Measurements from ENCODE around the gene AP1G2. TPM values are rescaled to one million over a fixed set of nuclear protein-coding genes. Genes with fewer than 3 reads are reported as not detected.

The AP1G2 gene
- total and polyA plus RNA-seq, 2 of the 4 experiments (the other 2 are of a cell fraction), result 2.9 to 19.2 TPM

DNA sequence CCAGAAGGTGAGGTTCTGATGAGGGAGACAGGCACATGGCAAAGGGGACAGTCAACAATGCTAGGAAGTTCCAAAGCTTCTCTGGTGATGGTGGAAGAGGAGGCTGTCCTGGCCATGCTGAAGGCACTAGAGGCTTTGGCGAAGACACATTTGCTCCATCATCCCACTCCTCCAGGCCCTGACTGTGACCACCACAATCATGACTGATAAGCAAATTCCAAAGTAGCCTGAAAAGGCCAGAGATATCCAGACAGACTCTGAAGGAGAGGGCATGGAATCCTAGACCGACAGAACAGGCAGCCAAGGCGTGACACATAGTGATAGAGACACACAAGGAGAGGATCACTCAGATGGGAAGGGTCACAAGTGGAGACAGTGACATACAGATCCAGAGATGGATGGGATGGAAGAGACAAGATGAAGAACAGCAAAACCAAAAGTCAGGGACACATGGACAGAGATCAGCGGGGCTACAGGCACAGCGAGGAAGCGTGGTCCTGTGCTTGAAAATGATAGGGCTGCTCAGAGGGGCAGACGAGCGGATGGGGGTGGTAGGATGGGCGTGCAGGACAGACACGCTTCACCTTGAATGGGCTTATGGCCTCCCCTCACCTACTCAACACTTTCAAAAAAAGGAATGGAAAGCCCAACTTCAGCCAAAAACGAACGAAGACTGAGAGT, 17.3 kb downstream of the AP1G2 start:
- Histone ChIP-seq H3K9ac (ENCODE audit: low read depth, low read length) (0 out of 2 replicates have a peak overlapping the region, but pooled peaks have one; percentile 25), H3K27me3 (ENCODE audit: control insufficient read depth, insufficient read depth, low read length) (no peaks in the 10 kb centered on the region; the same call in 1 of the 2 replicates), H2AFZ (replicated peaks; ENCODE audit: low read length, poor library complexity) (peak overlapping the region; percentile 88), H2BK15ac (ENCODE audit: low read depth, low read length) (no peak overlapping the region), H4K91ac (ENCODE audit: insufficient read depth, low read depth, low read length) (no peak overlapping the region; the same call in 1 of the 2 replicates), H3K14ac (replicated peaks; ENCODE audit: low read depth, low read length) (no peak overlapping the region), H3K27ac (ENCODE audit: insufficient read depth, low read length) (no peak overlapping the region), H3K4ac (ENCODE audit: low read depth, low read length) (0 out of 2 replicates have a peak overlapping the region, but pooled peaks have one; percentile 22), H2BK120ac (ENCODE audit: low read depth, low read length) (no peak overlapping the region), H3K4me1 (ENCODE audit: control insufficient read depth, insufficient read depth, low read length) (peaks cover 9% of the 10 kb centered on the region), H3K9me3 (ENCODE audit: control insufficient read depth, insufficient read depth, low read length) (no peaks in the 10 kb centered on the region), H3K4me3 (ENCODE audit: insufficient read depth, low read depth, low read length) (peak overlapping the region; percentile 64), H4K5ac (ENCODE audit: low read depth, low read length) (peak overlapping the region; percentile 26; the same call in 1 of the 2 replicates), H3K18ac (ENCODE audit: low read depth, low read length) (no peak overlapping the region), H3K9me1 (ENCODE audit: insufficient read depth, low read length) (peaks cover 10% of the 10 kb centered on the region), H2BK5ac (ENCODE audit: low read depth, low read length, poor library complexity, severe bottlenecking) (no peak overlapping the region), H2AK5ac (ENCODE audit: low read depth, low read length) (0 out of 2 replicates have a peak overlapping the region, but pooled peaks have one; percentile 27), H3K56ac (ENCODE audit: extremely low read depth, insufficient read depth, low read length) (no peak overlapping the region), H3K79me1 (ENCODE audit: low read depth in 1 of 2, low read length in 2 of 2) (no peaks in the 10 kb centered on the region), H4K20me1 (ENCODE audit: insufficient read depth, low read length) (no peaks in the 10 kb centered on the region), H2BK20ac (ENCODE audit: low read depth, low read length) (no peak overlapping the region), H3K36me3 (ENCODE audit: control insufficient read depth, insufficient read depth, low read length) (no peaks in the 10 kb centered on the region), H3K4me2 (ENCODE audit: low read depth, low read length) (peak overlapping the region; percentile 87), H4K8ac (ENCODE audit: low read depth in 2 of 2, low read length in 2 of 2) (peak overlapping the region in 1 of 2 experiments; percentile 59; a peak in 1 of 4 replicates), H2AK9ac (replicated peaks; ENCODE audit: low read depth, low read length, poor library complexity) (peak overlapping the region; percentile 31), H3K23ac (ENCODE audit: low read depth, low read length) (no peak overlapping the region)
- dilution Hi-C loops (cut with HindIII; ENCODE audit: low sequenced_read_pairs, unreplicated experiment), result no loop called here
- no TSS peak for BruUV-seq (replicated peaks)
- ChIA-PET POLR2A (ENCODE audit: unreplicated experiment) (no interaction called here), CTCF (interaction anchor here (0.7 to 1.2 kb wide), 2 partner anchors 68 to 72 kb away, joined by 3 to 4 read pairs; no protein-coding TSS in a partner anchor)
- TF ChIP-seq USF2 (IDR thresholded peaks at IDR 0.05; ENCODE audit: low read depth, low read length) (no peak), FOS (IDR thresholded peaks at IDR 0.05; ENCODE audit: low read depth, low read length) (no peak), ELK1 (IDR thresholded peaks at IDR 0.05; ENCODE audit: borderline replicate concordance, low read depth, low read length) (no peak), MAFK (IDR thresholded peaks at IDR 0.05; ENCODE audit: low read depth, low read length) (no peak), MAZ (IDR thresholded peaks at IDR 0.05; ENCODE audit: borderline replicate concordance, low read depth, low read length) (no peak), BHLHE40 (IDR thresholded peaks at IDR 0.05; ENCODE audit: low read depth, low read length) (no peak), SMC3 (IDR thresholded peaks at IDR 0.05; ENCODE audit: low read depth, low read length) (no peak), RAD21 (IDR thresholded peaks at IDR 0.05; ENCODE audit: low read length) (no peak), RFX5 (IDR thresholded peaks at IDR 0.05; ENCODE audit: low read depth, low read length) (no peak), MXI1 (IDR thresholded peaks at IDR 0.05; ENCODE audit: borderline replicate concordance, low read depth, low read length) (no peak), POLR2A (IDR thresholded peaks at IDR 0.05; ENCODE audit: low read depth, low read length) (no peak), NFE2L2 (IDR thresholded peaks at IDR 0.05; ENCODE audit: low read depth, low read length) (no peak), RCOR1 (IDR thresholded peaks at IDR 0.05; ENCODE audit: insufficient replicate concordance, low read length) (no peak)
- WGBS, 2 experiments (ENCODE audit: extremely low coverage in 2 of 2, insufficient read length in 1 of 2), result 30% methylated on average over 2 of the region's 12 CpGs; no CpG with 5 or more reads in 1 of the 2 experiments
- ATAC-seq (ENCODE audit: low read depth), result no peak
- intact Hi-C loops (cut with micrococcal nuclease), result no loop called here
- in situ Hi-C loops (cut with MboI; ENCODE audit: low sequenced_read_pairs), result loop anchor here (10.0 kb wide), 1 partner anchor 225 kb away; the partner anchor contains the start of gene PABPN1
- DNase-seq, result no peak

Measured in IMR-90 (cell line).